Activated CD4-positive, CD25-positive, alpha-beta regulatory T cell treated with anti-CD3 and anti-CD28 coated beads, Interleukin-2, amount 50 U/mL, for 16 hours (primary cell): Measurements from ENCODE around the gene GALNT17.
A peak's percentile ranks its signal among the peaks of the same experiment; 100 is the strongest.

Experiments used
- DNase-seq: peaks from one replicate; pipeline ENCODE4 v3.0.0-alpha.2; 2020; ENCODE audit warnings: low read depth, low spot score

Gene GALNT17

GRCh38 chr7:71687286-71687685 lies 555.3 kb downstream of the GALNT17 start:
- no peak for DNase-seq

GRCh38 chr7:71687831-71688599 lies 556.1 kb downstream of the GALNT17 start:
- no peak for DNase-seq

GRCh38 chr7:71691538-71691937 lies 559.6 kb downstream of the GALNT17 start:
- no peak for DNase-seq

GRCh38 chr7:71694665-71695064 lies 562.7 kb downstream of the GALNT17 start:
- DNase-seq: no peak

- no peak for DNase-seq
Observed at GRCh38 chr7:71695186-71695585, 563.2 kb downstream of the GALNT17 start.

- no peak for DNase-seq
Observed at GRCh38 chr7:71696511-71696910, 564.6 kb downstream of the GALNT17 start.

- no peak for DNase-seq
Observed at GRCh38 chr7:71697400-71697799, 565.5 kb downstream of the GALNT17 start.

- DNase-seq: no peak
Observed at GRCh38 chr7:71705217-71705616, 573.3 kb downstream of the GALNT17 start.

- no peak for DNase-seq
Observed at GRCh38 chr7:71705901-71706596, 574.1 kb downstream of the GALNT17 start.

GRCh38 chr7:71706597-71706975 lies 574.6 kb downstream of the GALNT17 start:
- DNase-seq: no peak

GRCh38 chr7:71707041-71707440 lies 575.1 kb downstream of the GALNT17 start:
- DNase-seq: no peak

- DNase-seq: no peak
Observed at GRCh38 chr7:71708710-71709109, 576.8 kb downstream of the GALNT17 start.

GRCh38 chr7:71710442-71710841 lies 578.5 kb downstream of the GALNT17 start:
- no peak for DNase-seq

GRCh38 chr7:71712653-71713180 lies 580.8 kb downstream of the GALNT17 start:
- no peak for DNase-seq

GRCh38 chr7:71716690-71717089 lies 584.7 kb downstream of the GALNT17 start:
- no peak for DNase-seq

- DNase-seq: no peak
Observed at GRCh38 chr7:71718563-71718962, 586.6 kb downstream of the GALNT17 start.

- DNase-seq: no peak
Observed at GRCh38 chr7:71721742-71722141, 589.8 kb downstream of the GALNT17 start.

- no peak for DNase-seq
Observed at GRCh38 chr7:71723859-71724258, 591.9 kb downstream of the GALNT17 start.

- DNase-seq: no peak
Observed at GRCh38 chr7:71727347-71727746, 595.4 kb downstream of the GALNT17 start.

- no peak for DNase-seq
Observed at GRCh38 chr7:71731740-71732139, 599.8 kb downstream of the GALNT17 start.

GRCh38 chr7:71733107-71733870 lies 601.3 kb downstream of the GALNT17 start:
- peak; percentile 21 for DNase-seq

GRCh38 chr7:71735961-71736556 lies 604.1 kb downstream of the GALNT17 start:
- no peak for DNase-seq
